Type B pancreatic cell (in vitro differentiated cells): ENCODE data around the gene SLC8A1. TPM values are rescaled to one million over a fixed set of nuclear protein-coding genes. Genes with fewer than 3 reads are reported as not detected.

Experiments
- DNase-seq: peaks from one replicate; pipeline ENCODE4 v3.0.0; 2021; ENCODE audit warnings: mixed read lengths; ENCODE audit not compliant: unreplicated experiment; ENCODE audit errors: extremely low spot score
- H3K27ac Mint-ChIP-seq: 2 replicates; pipeline ENCODE4 v1.8.0; 2021; ENCODE audit warnings: mild to moderate bottlenecking, mixed read lengths
- H3K27me3 Mint-ChIP-seq: 2 replicates; pipeline ENCODE4 v1.8.0; 2021; ENCODE audit warnings: mixed read lengths
- H3K36me3 Mint-ChIP-seq: 2 replicates; pipeline ENCODE4 v1.8.0; 2021; ENCODE audit warnings: mixed read lengths
- H3K4me1 Mint-ChIP-seq: one replicate; pipeline ENCODE4 v1.8.0; 2021; ENCODE audit warnings: mixed read lengths; ENCODE audit not compliant: unreplicated experiment
- H3K4me3 Mint-ChIP-seq: 2 replicates; pipeline ENCODE4 v1.8.0; 2021; ENCODE audit warnings: mild to moderate bottlenecking, mixed read lengths
- H3K9me3 Mint-ChIP-seq: 2 replicates; pipeline ENCODE4 v1.8.0; 2021; ENCODE audit warnings: mixed read lengths
- CTCF ChIP-seq: fragments of 200-600 bp; sonication (generic); conservative IDR thresholded peaks from 2 replicates; pipeline ENCODE4 v1.5.0; 2021; ENCODE audit warnings: antibody characterized with exemption, mild to moderate bottlenecking
- total RNA-seq: library from RNA; stranded (reverse); gene quantifications from 2 replicates; pipeline ENCODE4 v1.2.1, GENCODE V29; 2021; ENCODE audit warnings: low replicate concordance

SLC8A1 gene
- total RNA-seq, 1 donor from 2014 or later, result 42.1 TPM

GRCh38 chr2:40480596-40480995, 28.7 kb upstream of the SLC8A1 start:
- Mint-ChIP-seq H3K4me1 (peaks cover 11% of the 10 kb centered on the region), H3K27ac (no peak overlapping the region), H3K4me3 (no peak overlapping the region), H3K9me3 (no peaks in the 10 kb centered on the region), H3K36me3 (no peaks in the 10 kb centered on the region), H3K27me3 (peaks cover 16% of the 10 kb centered on the region)
- no peak for DNase-seq
- no peak for TF ChIP-seq CTCF

GRCh38 chr2:40480073-40480472, 28.2 kb upstream of the SLC8A1 start:
- H3K27me3 Mint-ChIP-seq, result peaks cover 16% of the 10 kb centered on the region
- no peak overlapping the region for H3K27ac Mint-ChIP-seq
- no peaks in the 10 kb centered on the region for H3K9me3 Mint-ChIP-seq
- H3K4me1 Mint-ChIP-seq, result peaks cover 11% of the 10 kb centered on the region
- TF ChIP-seq CTCF, result no peak
- no peak overlapping the region for H3K4me3 Mint-ChIP-seq
- DNase-seq, result no peak
- H3K36me3 Mint-ChIP-seq, result no peaks in the 10 kb centered on the region

- Mint-ChIP-seq H3K4me3 (no peak overlapping the region), H3K27ac (no peak overlapping the region), H3K36me3 (no peaks in the 10 kb centered on the region), H3K4me1 (peaks cover 15% of the 10 kb centered on the region), H3K9me3 (peaks cover 4% of the 10 kb centered on the region), H3K27me3 (peaks cover 25% of the 10 kb centered on the region)
- no peak for TF ChIP-seq CTCF
- DNase-seq, result no peak
These were observed 25.5 kb upstream of the SLC8A1 start for GRCh38 chr2:40477361-40477760.

- H3K36me3 Mint-ChIP-seq, result no peaks in the 10 kb centered on the region
- no peak overlapping the region for H3K4me3 Mint-ChIP-seq
- peaks cover 4% of the 10 kb centered on the region for H3K9me3 Mint-ChIP-seq
- peaks cover 30% of the 10 kb centered on the region for H3K27me3 Mint-ChIP-seq
- TF ChIP-seq CTCF, result no peak
- H3K27ac Mint-ChIP-seq, result no peak overlapping the region
- H3K4me1 Mint-ChIP-seq, result peaks cover 22% of the 10 kb centered on the region
- DNase-seq, result no peak
These were observed 24.5 kb upstream of the SLC8A1 start for GRCh38 chr2:40476436-40476835.

- H3K27me3 Mint-ChIP-seq, result peaks cover 28% of the 10 kb centered on the region
- peaks cover 4% of the 10 kb centered on the region for H3K9me3 Mint-ChIP-seq
- H3K36me3 Mint-ChIP-seq, result no peaks in the 10 kb centered on the region
- no peak overlapping the region for H3K4me3 Mint-ChIP-seq
- no peak overlapping the region for H3K27ac Mint-ChIP-seq
- peaks cover 28% of the 10 kb centered on the region for H3K4me1 Mint-ChIP-seq
- TF ChIP-seq CTCF, result no peak
- DNase-seq, result no peak
These were observed 22.4 kb upstream of the SLC8A1 start for GRCh38 chr2:40474306-40474705.

- no peak overlapping the region for H3K27ac Mint-ChIP-seq
- peaks cover 22% of the 10 kb centered on the region for H3K4me1 Mint-ChIP-seq
- peaks cover 30% of the 10 kb centered on the region for H3K27me3 Mint-ChIP-seq
- H3K4me3 Mint-ChIP-seq, result no peak overlapping the region
- no peak for TF ChIP-seq CTCF
- H3K36me3 Mint-ChIP-seq, result no peaks in the 10 kb centered on the region
- peaks cover 4% of the 10 kb centered on the region for H3K9me3 Mint-ChIP-seq
- DNase-seq, result no peak
These were observed 20.0 kb upstream of the SLC8A1 start for GRCh38 chr2:40471866-40472265.
